Ovary (tissue), 3 donors: ENCODE results near the gene DDX39A.

Experiments
- EP300 ChIP-seq: sonication (generic); formaldehyde crosslinking; IDR thresholded peaks from one replicate; pipeline ENCODE4 v1.6.1; 2017; ENCODE audit warnings: antibody characterized with exemption
- POLR2A ChIP-seq: fragments of 450-650 bp; IDR thresholded peaks from one replicate; pipeline ENCODE4 v1.6.1; 2017; ENCODE audit warnings: antibody characterized with exemption, mild to moderate bottlenecking, moderate library complexity
- TF ChIP-seq, protein P1 (sequence below), 3 donors: fragments of 450-650 bp in 2 of 3; fragments of 200-600 bp in 1 of 3; IDR thresholded peaks; one replicate each; pipeline versions ENCODE4 v1.5.1 to v1.8.0; 2016 to 2022; ENCODE audit warnings: antibody characterized with exemption in 3 of 3, mild to moderate bottlenecking in 1 of 3
- donor health status: DM: no; HTN: no; CAD: no.

- TF ChIP-seq, protein P1, sequence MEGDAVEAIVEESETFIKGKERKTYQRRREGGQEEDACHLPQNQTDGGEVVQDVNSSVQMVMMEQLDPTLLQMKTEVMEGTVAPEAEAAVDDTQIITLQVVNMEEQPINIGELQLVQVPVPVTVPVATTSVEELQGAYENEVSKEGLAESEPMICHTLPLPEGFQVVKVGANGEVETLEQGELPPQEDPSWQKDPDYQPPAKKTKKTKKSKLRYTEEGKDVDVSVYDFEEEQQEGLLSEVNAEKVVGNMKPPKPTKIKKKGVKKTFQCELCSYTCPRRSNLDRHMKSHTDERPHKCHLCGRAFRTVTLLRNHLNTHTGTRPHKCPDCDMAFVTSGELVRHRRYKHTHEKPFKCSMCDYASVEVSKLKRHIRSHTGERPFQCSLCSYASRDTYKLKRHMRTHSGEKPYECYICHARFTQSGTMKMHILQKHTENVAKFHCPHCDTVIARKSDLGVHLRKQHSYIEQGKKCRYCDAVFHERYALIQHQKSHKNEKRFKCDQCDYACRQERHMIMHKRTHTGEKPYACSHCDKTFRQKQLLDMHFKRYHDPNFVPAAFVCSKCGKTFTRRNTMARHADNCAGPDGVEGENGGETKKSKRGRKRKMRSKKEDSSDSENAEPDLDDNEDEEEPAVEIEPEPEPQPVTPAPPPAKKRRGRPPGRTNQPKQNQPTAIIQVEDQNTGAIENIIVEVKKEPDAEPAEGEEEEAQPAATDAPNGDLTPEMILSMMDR (IDR thresholded peaks at IDR 0.05), result no peak
- TF ChIP-seq EP300, result no peak
- no peak for TF ChIP-seq POLR2A
These were observed 2.3 kb downstream of the DDX39A start for GRCh38 chr19:14416817-14417231.
